Measurements from ENCODE around the gene ROCK2.

The ROCK2 gene

GRCh38 chr2:11144077-11144737 is 200.2 kb downstream of the ROCK2 start:
- no peak for DNase-seq

GRCh38 chr2:11142987-11143386 is 201.4 kb downstream of the ROCK2 start:
- no peak for DNase-seq

GRCh38 chr2:11142330-11142729 is 202.1 kb downstream of the ROCK2 start:
- DNase-seq: no peak

- no peak for DNase-seq
These were observed 203.1 kb downstream of the ROCK2 start for GRCh38 chr2:11141319-11141718.

GRCh38 chr2:11140492-11140891 is 203.9 kb downstream of the ROCK2 start:
- DNase-seq: peak; percentile 42

GRCh38 chr2:11134349-11134748 is 210.1 kb downstream of the ROCK2 start:
- no peak for DNase-seq

GRCh38 chr2:11133936-11134320 is 210.5 kb downstream of the ROCK2 start:
- no peak for DNase-seq

- DNase-seq: no peak
These were observed 211.0 kb downstream of the ROCK2 start for GRCh38 chr2:11133238-11133935.

- DNase-seq: no peak
These were observed 212.3 kb downstream of the ROCK2 start for GRCh38 chr2:11132036-11132671.

- DNase-seq: no peak
These were observed 213.1 kb downstream of the ROCK2 start for GRCh38 chr2:11131166-11131920.

Data from EL (cell line).